Suppressor macrophage (primary cell): ENCODE results near the gene ISX.

Experiments used
- DNase-seq, 4 experiments: peaks; one replicate each; pipeline ENCODE4 v3.0.0-alpha.2; 2020 to 2022

ISX gene

GRCh38 chr22:35053060-35053835 is 12.7 kb upstream of the ISX start:
- no peak for DNase-seq

- DNase-seq: no peak
These were observed 11.9 kb upstream of the ISX start for GRCh38 chr22:35054064-35054463.

GRCh38 chr22:35056486-35056885 is 9.5 kb upstream of the ISX start:
- DNase-seq: no peak

GRCh38 chr22:35057155-35057554 is 8.8 kb upstream of the ISX start:
- no peak for DNase-seq

GRCh38 chr22:35059632-35060031 is 6.3 kb upstream of the ISX start:
- no peak for DNase-seq

- peak in 3 of 4 experiments; percentile 20 to 38 (median 24) for DNase-seq
These were observed 1.3 kb upstream of the ISX start for GRCh38 chr22:35064664-35065063.

GRCh38 chr22:35065183-35065582 is 775 bp upstream of the ISX start:
- no peak for DNase-seq

- no peak for DNase-seq
These were observed 810 bp downstream of the ISX start for GRCh38 chr22:35066768-35067167.

GRCh38 chr22:35069541-35069940 is 3.6 kb downstream of the ISX start:
- peak in 3 of 4 experiments; percentile 28 to 52 (median 42) for DNase-seq

- no peak for DNase-seq
These were observed 4.6 kb downstream of the ISX start for GRCh38 chr22:35070451-35071093.

- no peak for DNase-seq
These were observed 5.8 kb downstream of the ISX start for GRCh38 chr22:35071784-35072183.

- DNase-seq: no peak
These were observed 7.0 kb downstream of the ISX start for GRCh38 chr22:35072925-35073324.

- peak in 1 of 4 experiments; percentile 4 for DNase-seq
These were observed 8.6 kb downstream of the ISX start for GRCh38 chr22:35074583-35074982.

GRCh38 chr22:35076630-35077029 is 10.7 kb downstream of the ISX start:
- no peak for DNase-seq

GRCh38 chr22:35085621-35086020 is 19.7 kb downstream of the ISX start:
- DNase-seq: no peak

GRCh38 chr22:35089139-35089538 is 23.2 kb downstream of the ISX start:
- no peak for DNase-seq

GRCh38 chr22:35092406-35092805 is 26.4 kb downstream of the ISX start:
- no peak for DNase-seq

GRCh38 chr22:35098921-35099320 is 33.0 kb downstream of the ISX start:
- no peak for DNase-seq

GRCh38 chr22:35099883-35100282 is 33.9 kb downstream of the ISX start:
- DNase-seq: no peak

GRCh38 chr22:35102663-35103062 is 36.7 kb downstream of the ISX start:
- peak in 3 of 4 experiments; percentile 4 to 25 (median 7) for DNase-seq

GRCh38 chr22:35103761-35104160 is 37.8 kb downstream of the ISX start:
- no peak for DNase-seq

- DNase-seq: no peak
These were observed 38.5 kb downstream of the ISX start for GRCh38 chr22:35104491-35104890.

- no peak for DNase-seq
These were observed 43.7 kb downstream of the ISX start for GRCh38 chr22:35109616-35110015.

- no peak for DNase-seq
These were observed 45.3 kb downstream of the ISX start for GRCh38 chr22:35111244-35111643.
